ENCODE measurements around the gene UNC79. TPM values are rescaled to one million over a fixed set of nuclear protein-coding genes. Genes with fewer than 3 reads are reported as not detected.

The UNC79 gene
- total RNA-seq, 2 experiments from 2014 or later = 0.04 to 0.05 TPM

- ChIA-PET CTCF (interaction anchor here (0.5 kb wide), 1 partner anchor 88 kb away, joined by 3 read pairs; no protein-coding TSS in a partner anchor), POLR2A (no interaction called here)
- Mint-ChIP-seq H3K27me3 (peaks cover 1% of the 10 kb centered on the region), H3K4me1 (ENCODE audit: low read depth) (no peaks in the 10 kb centered on the region), H3K4me3 (no peak overlapping the region), H3K36me3 (ENCODE audit: low read depth) (no peaks in the 10 kb centered on the region), H3K9me3 (no peaks in the 10 kb centered on the region), H3K27ac (no peak overlapping the region)
- intact Hi-C loops (cut with micrococcal nuclease) = no loop called here
- TF ChIP-seq CTCF (IDR thresholded peaks at IDR 0.05) = no peak
- no peak for DNase-seq
- no peak for ATAC-seq
These were observed 312.0 kb downstream of the UNC79 start for GRCh38 chr14:93742761-93743160.

- no peak for TF ChIP-seq CTCF (IDR thresholded peaks at IDR 0.05)
- DNase-seq = no peak
- no peaks in the 10 kb centered on the region for H3K36me3 Mint-ChIP-seq (ENCODE audit: low read depth)
- no peak overlapping the region for H3K27ac Mint-ChIP-seq
- H3K4me1 Mint-ChIP-seq (ENCODE audit: low read depth) = no peaks in the 10 kb centered on the region
- CTCF ChIA-PET = no interaction called here
- POLR2A ChIA-PET = no interaction called here
- intact Hi-C loops (cut with micrococcal nuclease) = no loop called here
- peaks cover 1% of the 10 kb centered on the region for H3K27me3 Mint-ChIP-seq
- ATAC-seq = no peak
- no peaks in the 10 kb centered on the region for H3K9me3 Mint-ChIP-seq
- no peak overlapping the region for H3K4me3 Mint-ChIP-seq
These were observed 312.7 kb downstream of the UNC79 start for GRCh38 chr14:93743270-93744060.

- Mint-ChIP-seq H3K4me1 (ENCODE audit: low read depth) (no peaks in the 10 kb centered on the region), H3K27ac (no peak overlapping the region), H3K36me3 (ENCODE audit: low read depth) (no peaks in the 10 kb centered on the region), H3K9me3 (no peaks in the 10 kb centered on the region), H3K4me3 (no peak overlapping the region), H3K27me3 (peaks cover 1% of the 10 kb centered on the region)
- no peak for TF ChIP-seq CTCF (IDR thresholded peaks at IDR 0.05)
- DNase-seq (no peak), ATAC-seq (no peak)
- POLR2A ChIA-PET = no interaction called here
- intact Hi-C loops (cut with micrococcal nuclease) = no loop called here
- CTCF ChIA-PET = no interaction called here
These were observed 313.4 kb downstream of the UNC79 start for GRCh38 chr14:93744176-93744575.

- ChIA-PET CTCF (no interaction called here), POLR2A (no interaction called here)
- Mint-ChIP-seq H3K36me3 (ENCODE audit: low read depth) (no peaks in the 10 kb centered on the region), H3K4me1 (ENCODE audit: low read depth) (no peaks in the 10 kb centered on the region), H3K27ac (no peak overlapping the region), H3K27me3 (no peaks in the 10 kb centered on the region), H3K9me3 (no peaks in the 10 kb centered on the region), H3K4me3 (no peak overlapping the region)
- no peak for TF ChIP-seq CTCF (IDR thresholded peaks at IDR 0.05)
- DNase-seq (no peak), ATAC-seq (no peak)
- intact Hi-C loops (cut with micrococcal nuclease) = no loop called here
These were observed 314.1 kb downstream of the UNC79 start for GRCh38 chr14:93744876-93745275.

GRCh38 chr14:93745603-93746273 lies 315.0 kb downstream of the UNC79 start:
- ATAC-seq (no peak), DNase-seq (no peak)
- Mint-ChIP-seq H3K4me3 (no peak overlapping the region), H3K4me1 (ENCODE audit: low read depth) (no peaks in the 10 kb centered on the region), H3K27ac (no peak overlapping the region), H3K36me3 (ENCODE audit: low read depth) (no peaks in the 10 kb centered on the region), H3K9me3 (no peaks in the 10 kb centered on the region), H3K27me3 (no peaks in the 10 kb centered on the region)
- intact Hi-C loops (cut with micrococcal nuclease) = no loop called here
- ChIA-PET POLR2A (no interaction called here), CTCF (no interaction called here)
- TF ChIP-seq CTCF (IDR thresholded peaks at IDR 0.05) = no peak
